ENCODE data around the gene FXYD2. TPM values are rescaled to one million over a fixed set of nuclear protein-coding genes. Genes with fewer than 3 reads are reported as not detected.

The FXYD2 gene
- total and polyA plus RNA-seq, 9 donors: 1.7 to 23.1 (median 10.5) TPM

GRCh38 chr11:117834068-117834810, 9.7 kb upstream of the FXYD2 start:
- no peaks in the 10 kb centered on the region for H3K36me3 ChIP-seq
- H3K4me1 ChIP-seq (ENCODE audit: insufficient read depth): peaks cover 11% of the 10 kb centered on the region
- H3K27me3 ChIP-seq: no peaks in the 10 kb centered on the region
- intact Hi-C loops (cut with DNase I): no loop called here
- H3K27ac ChIP-seq: no peak overlapping the region
- 73 to 85% (median 83%) methylated on average over 6 of the region's 6 CpGs for WGBS, 3 donors
- no peaks in the 10 kb centered on the region for H3K9me3 ChIP-seq
- no peak overlapping the region for H3K4me3 ChIP-seq
- TF ChIP-seq EP300 (IDR thresholded peaks at IDR 0.05): no peak
- TF ChIP-seq CTCF (IDR thresholded peaks at IDR 0.05): no peak
- peak in 1 of 5 donors; percentile 10 for DNase-seq

- H3K4me1 ChIP-seq (ENCODE audit: insufficient read depth): peaks cover 11% of the 10 kb centered on the region
- H3K4me3 ChIP-seq: no peak overlapping the region
- peak overlapping the region in 1 of 2 donors; percentile 8 for H3K27ac ChIP-seq
- WGBS, 3 donors: 19 to 35% (median 22%) methylated on average over 7 of the region's 7 CpGs
- no peaks in the 10 kb centered on the region for H3K36me3 ChIP-seq
- intact Hi-C loops (cut with DNase I): no loop called here
- peak; percentile 56 to 80 (median 62) for DNase-seq
- H3K9me3 ChIP-seq: no peaks in the 10 kb centered on the region
- H3K27me3 ChIP-seq: no peaks in the 10 kb centered on the region
- TF ChIP-seq POLR2A (IDR thresholded peaks at IDR 0.05) (no peak), EP300 (IDR thresholded peaks at IDR 0.05) (no peak), CTCF (IDR thresholded peaks at IDR 0.05) (no peak)
Observed at GRCh38 chr11:117833401-117833891, 8.9 kb upstream of the FXYD2 start.

GRCh38 chr11:117832511-117832910, 8.0 kb upstream of the FXYD2 start:
- no peaks in the 10 kb centered on the region for H3K36me3 ChIP-seq
- WGBS, 3 donors: 90 to 91% (median 90%) methylated on average over 8 of the region's 8 CpGs
- peaks cover 11% of the 10 kb centered on the region for H3K4me1 ChIP-seq (ENCODE audit: insufficient read depth)
- peak in 2 of 5 donors; percentile 9 to 15 for DNase-seq
- no peak overlapping the region for H3K27ac ChIP-seq
- TF ChIP-seq EP300 (IDR thresholded peaks at IDR 0.05): no peak
- no peak overlapping the region for H3K4me3 ChIP-seq
- no peaks in the 10 kb centered on the region for H3K27me3 ChIP-seq
- no peaks in the 10 kb centered on the region for H3K9me3 ChIP-seq
- intact Hi-C loops (cut with DNase I): no loop called here

GRCh38 chr11:117831661-117832415, 7.3 kb upstream of the FXYD2 start:
- H3K36me3 ChIP-seq: no peaks in the 10 kb centered on the region
- no peak overlapping the region for H3K27ac ChIP-seq
- intact Hi-C loops (cut with DNase I): no loop called here
- H3K4me1 ChIP-seq (ENCODE audit: insufficient read depth): peaks cover 11% of the 10 kb centered on the region
- no peaks in the 10 kb centered on the region for H3K9me3 ChIP-seq
- whole genome bisulfite sequencing, 3 donors: 75 to 93% (median 78%) methylated on average over 5 to 7 of the region's 7 CpGs
- H3K27me3 ChIP-seq: no peaks in the 10 kb centered on the region
- DNase-seq: peak in 3 of 5 donors; percentile 11 to 32 (median 18)
- no peak for TF ChIP-seq POLR2A (IDR thresholded peaks at IDR 0.05)
- TF ChIP-seq CTCF (IDR thresholded peaks at IDR 0.05): no peak
- TF ChIP-seq EP300 (IDR thresholded peaks at IDR 0.05): no peak
- H3K4me3 ChIP-seq: no peak overlapping the region
